Prostate gland (tissue), 2 donors: ENCODE results near the gene EDNRA.

Experiments used
- CTCF ChIP-seq, 4 experiments: fragments of 200-600 bp in 2 of 4; fragments of 450-650 bp in 2 of 4; sonication (generic) in 2 of 4; IDR thresholded peaks; 1 replicate in 3 of 4; 2 replicates in 1 of 4; pipeline ENCODE4 v1.5.1; 2016 to 2019; ENCODE audit warnings: antibody characterized with exemption in 4 of 4, mild to moderate bottlenecking in 2 of 4, moderate library complexity in 2 of 4
- POLR2AphosphoS5 ChIP-seq: sonication (generic); formaldehyde crosslinking; IDR thresholded peaks from one replicate; pipeline ENCODE4 v1.6.1; 2017; ENCODE audit warnings: antibody characterized with exemption

- TF ChIP-seq CTCF (IDR thresholded peaks at IDR 0.05) (no peak), POLR2AphosphoS5 (no peak)
Measured at GRCh38 chr4:147509386-147509785, 28.5 kb downstream of the EDNRA start.
